HG02642 (cell line): Measurements from ENCODE around the gene KCND2.

ENCODE experiments used
- ATAC-seq: cut with Tn5 transposase; IDR thresholded peaks from one replicate; pipeline ENCODE4 v1.9.1; 2021; ENCODE audit warnings: mild to moderate bottlenecking; ENCODE audit not compliant: unreplicated experiment, poor library complexity

KCND2 gene

DNA sequence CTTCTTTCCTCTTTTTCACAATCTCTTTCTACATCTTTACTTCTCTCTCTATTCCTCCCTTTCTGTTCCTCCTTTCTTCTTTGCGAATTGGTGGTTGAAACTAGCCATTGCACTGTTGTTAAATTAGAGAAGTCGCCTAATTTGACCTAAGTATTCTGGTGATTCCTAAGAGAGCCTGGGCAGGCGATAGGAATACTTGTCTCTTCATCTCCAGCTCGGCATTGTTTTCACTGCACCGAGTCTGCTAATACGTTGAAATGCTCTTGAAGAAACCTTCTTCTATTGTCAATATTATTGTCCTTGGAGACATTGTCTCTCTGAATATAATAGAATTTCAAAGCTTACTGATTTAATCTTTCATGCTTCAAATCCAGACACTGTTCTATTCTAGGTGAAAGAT lies 31.7 kb downstream of the KCND2 start:
- ATAC-seq = no peak

DNA sequence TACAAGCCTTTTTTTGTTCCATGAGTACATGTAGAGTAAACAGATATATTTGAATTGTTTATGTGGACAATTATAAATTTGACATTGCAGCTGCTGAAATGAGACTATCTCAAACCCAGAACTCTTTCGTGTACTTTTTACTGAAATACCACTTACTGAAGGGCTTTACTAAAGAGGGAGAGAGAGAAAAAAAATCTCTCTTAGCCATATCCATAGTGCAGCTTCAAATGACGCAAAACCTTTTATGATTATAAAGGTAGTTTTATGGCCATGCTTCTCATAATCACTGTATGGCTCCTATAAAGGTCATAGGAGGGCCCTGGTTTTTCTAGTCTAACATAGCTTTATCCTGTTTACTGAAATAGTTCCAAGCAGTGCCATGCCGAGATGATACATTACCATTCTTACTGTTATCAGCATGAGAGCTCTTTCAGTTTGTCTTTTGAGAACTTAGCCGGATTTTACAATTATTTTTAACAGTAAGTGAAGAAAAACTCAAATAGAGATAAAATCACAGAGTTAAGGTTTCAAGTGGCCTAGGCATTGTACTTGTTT lies 35.1 kb downstream of the KCND2 start:
- no peak for ATAC-seq

- ATAC-seq = no peak
These were observed 38.2 kb downstream of the KCND2 start for GRCh38 chr7:120311028-120311788.

GRCh38 chr7:120320218-120320961 lies 47.4 kb downstream of the KCND2 start:
- ATAC-seq = no peak

GRCh38 chr7:120327054-120327453 lies 54.1 kb downstream of the KCND2 start:
- ATAC-seq = no peak

DNA sequence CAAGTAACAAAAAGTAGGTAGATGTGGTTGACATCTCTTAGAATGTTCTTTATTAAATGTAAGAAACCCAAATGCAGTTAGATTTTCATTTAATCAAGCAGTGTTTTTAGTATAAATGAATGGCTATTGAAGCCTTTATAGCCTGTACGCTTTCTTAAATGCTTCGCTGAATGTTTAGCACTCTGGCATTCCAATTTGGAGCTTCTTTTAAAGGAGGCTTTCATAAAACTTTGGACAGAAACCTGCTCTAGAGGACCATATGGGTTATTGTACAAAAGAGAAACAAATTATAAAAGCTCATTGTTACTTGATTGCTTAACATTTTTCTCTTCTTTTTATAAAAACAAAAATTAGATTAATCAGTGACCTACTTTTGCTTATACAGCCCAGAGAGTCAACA lies 59.5 kb downstream of the KCND2 start:
- ATAC-seq = no peak

DNA sequence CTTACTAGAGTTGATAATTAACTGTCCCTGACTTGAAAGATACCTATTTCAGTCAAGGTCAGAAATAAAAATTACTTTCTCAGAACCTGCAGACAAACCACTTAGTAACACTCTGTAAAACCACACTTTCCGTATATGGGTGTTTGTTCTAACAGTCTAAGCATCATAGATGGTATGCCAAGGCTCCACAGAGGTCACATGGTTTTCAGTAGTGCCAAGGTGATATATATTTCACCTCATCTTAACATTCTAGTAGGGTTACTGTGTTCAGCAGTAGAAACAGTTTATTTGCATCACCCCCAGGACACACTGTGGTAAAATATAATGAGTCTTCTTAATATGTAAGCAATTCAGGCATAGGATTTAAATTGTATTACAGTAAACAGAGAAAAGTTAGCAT lies 61.5 kb downstream of the KCND2 start:
- peak; percentile 94 for ATAC-seq

GRCh38 chr7:120337308-120337907 lies 64.4 kb downstream of the KCND2 start:
- ATAC-seq = peak; percentile 65

GRCh38 chr7:120344276-120344675 lies 71.3 kb downstream of the KCND2 start:
- ATAC-seq = no peak

- ATAC-seq = no peak
These were observed 80.2 kb downstream of the KCND2 start for GRCh38 chr7:120353171-120353570.

DNA sequence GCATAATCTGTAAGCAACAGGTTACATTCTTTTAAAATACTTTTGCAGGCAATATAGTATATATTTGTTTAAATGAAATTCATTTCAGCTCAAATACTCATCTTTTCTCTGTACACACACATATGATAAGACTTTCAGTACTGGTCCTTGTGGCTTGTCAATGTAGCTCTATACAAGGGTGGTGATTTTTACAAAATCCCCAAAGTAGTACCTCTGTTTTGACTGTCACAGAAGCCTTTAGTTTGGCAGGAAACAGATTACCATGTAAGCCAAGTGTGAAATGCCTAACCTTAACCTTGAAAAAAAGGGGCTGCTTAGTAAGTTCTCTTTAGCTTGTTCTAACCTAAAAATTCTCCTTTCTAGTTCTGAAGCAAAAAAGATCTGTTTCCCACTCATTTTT lies 87.9 kb downstream of the KCND2 start:
- ATAC-seq = peak; percentile 94

GRCh38 chr7:120363414-120363813 lies 90.4 kb downstream of the KCND2 start:
- no peak for ATAC-seq

GRCh38 chr7:120370954-120371353 lies 98.0 kb downstream of the KCND2 start:
- ATAC-seq = peak; percentile 66

DNA sequence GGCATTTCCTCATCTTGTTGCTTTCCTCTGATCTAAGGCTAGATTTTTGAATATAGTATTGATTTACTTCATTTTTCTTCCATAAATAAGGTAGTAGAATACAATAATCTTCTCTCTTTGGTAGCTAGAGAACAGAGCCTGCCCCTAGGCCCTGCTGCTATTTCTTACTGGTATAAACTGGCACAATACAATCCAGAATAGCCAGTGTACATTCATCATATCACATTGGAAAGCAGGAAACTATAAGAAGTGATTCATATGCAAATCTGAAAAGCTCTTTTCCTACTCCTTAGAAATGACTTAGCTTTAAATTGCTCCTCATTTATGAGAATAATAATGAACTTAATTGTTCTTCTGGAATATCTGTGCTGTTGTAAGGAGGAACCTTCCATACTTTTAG lies 100.2 kb downstream of the KCND2 start:
- no peak for ATAC-seq

GRCh38 chr7:120394595-120394994 lies 121.6 kb downstream of the KCND2 start:
- peak; percentile 43 for ATAC-seq

DNA sequence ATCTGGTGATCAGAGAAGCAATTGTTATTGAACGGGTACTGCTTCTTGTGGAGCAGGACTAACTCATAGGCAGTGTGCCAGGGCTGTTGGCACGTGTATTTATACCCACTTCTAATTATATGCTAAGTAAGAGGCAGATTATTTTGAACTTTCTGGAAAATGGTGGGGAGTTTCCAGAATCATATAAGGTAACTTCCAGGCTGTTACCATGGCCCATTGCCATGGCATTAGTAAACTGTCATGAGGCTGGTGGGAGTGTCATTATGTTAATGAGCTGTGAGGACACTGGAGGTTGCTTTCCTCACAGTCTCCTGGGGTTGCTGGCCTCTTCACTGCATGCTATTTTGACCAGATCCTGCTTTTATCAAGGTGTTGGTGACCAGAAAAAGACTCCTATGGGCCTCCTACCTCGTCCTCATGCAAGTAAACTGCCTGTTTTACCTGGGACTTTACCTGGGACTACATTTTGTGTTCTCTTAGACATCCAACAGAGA lies 122.6 kb downstream of the KCND2 start:
- peak; percentile 91 for ATAC-seq

GRCh38 chr7:120398284-120399000 lies 125.5 kb downstream of the KCND2 start:
- no peak for ATAC-seq

- peak; percentile 40 for ATAC-seq
These were observed 128.0 kb downstream of the KCND2 start for GRCh38 chr7:120400806-120401455.

GRCh38 chr7:120402079-120402767 lies 129.2 kb downstream of the KCND2 start:
- ATAC-seq = peak; percentile 57
